ENCODE results near the gene DHCR24. TPM values are rescaled to one million over a fixed set of nuclear protein-coding genes. Genes with fewer than 3 reads are reported as not detected.

The DHCR24 gene
- total RNA-seq, 2 experiments from 2014 or later: 56.3 to 64.8 TPM

Other genes with a start within 250 kb of the DHCR24 start
- under 1 TPM; 0.07 to 0.10 TPM for gene MROH7, start 245.4 kb downstream of the DHCR24 start, total RNA-seq
- gene TTC4, start 171.3 kb downstream of the DHCR24 start, total RNA-seq: 10 to 100 TPM; 26.3 to 30.2 TPM
- 1 to 10 TPM; 3.0 to 3.1 TPM for gene PARS2, start 122.7 kb downstream of the DHCR24 start, total RNA-seq
- gene TTC22, start 85.9 kb downstream of the DHCR24 start, total RNA-seq: 1 to 10 TPM; 6.9 to 8.6 TPM
- gene TMEM61, start 93.4 kb upstream of the DHCR24 start, total RNA-seq: not detected
- gene BSND, start 111.7 kb upstream of the DHCR24 start, total RNA-seq: not detected
- not detected for gene PCSK9, start 152.4 kb upstream of the DHCR24 start, total RNA-seq